Duodenal mucosa (tissue), 2 donors: ENCODE results near the gene NT5DC1.
A peak's percentile ranks its signal among the peaks of the same experiment; 100 is the strongest.
"Not testable (repeated sequence)": the region's sequence is repeated elsewhere in the genome, so short reads cannot be mapped to it uniquely, and the experiment has no call there.

ENCODE experiments used
- H3K27ac ChIP-seq: one replicate; pipeline ENCODE4 v1.7.0; 2013; ENCODE audit warnings: low read depth, low read length
- H3K27me3 ChIP-seq, 2 donors: one replicate each; pipeline ENCODE4 v1.7.0; 2013; ENCODE audit warnings: low read length in 2 of 2, control low read depth in 1 of 2; ENCODE audit not compliant: insufficient read depth in 2 of 2, control insufficient read depth in 1 of 2
- H3K36me3 ChIP-seq, 2 donors: one replicate each; pipeline ENCODE4 v1.7.0; 2013; ENCODE audit warnings: low read length in 2 of 2, control low read depth in 1 of 2; ENCODE audit not compliant: insufficient read depth in 2 of 2, control insufficient read depth in 1 of 2
- H3K4me1 ChIP-seq, 2 donors: one replicate each; pipeline ENCODE4 v1.7.0; 2013; ENCODE audit warnings: low read length in 2 of 2, control low read depth in 1 of 2; ENCODE audit not compliant: insufficient read depth in 2 of 2, control insufficient read depth in 1 of 2
- H3K4me3 ChIP-seq, 2 donors: one replicate each; pipeline ENCODE4 v1.7.0; 2013; ENCODE audit warnings: low read length in 2 of 2, low read depth in 1 of 2
- H3K9ac ChIP-seq, 2 donors: one replicate each; pipeline ENCODE4 v1.7.0; 2013; ENCODE audit warnings: low read length in 2 of 2, low read depth in 1 of 2
- H3K9me3 ChIP-seq, 2 donors: one replicate each; pipeline ENCODE4 v1.7.0; 2013; ENCODE audit warnings: low read length in 2 of 2, control low read depth in 1 of 2; ENCODE audit not compliant: control insufficient read depth in 1 of 2

NT5DC1 gene

GRCh38 chr6:116280933-116281316 is 180.3 kb downstream of the NT5DC1 start:
- Histone ChIP-seq H3K27ac (no peak overlapping the region), H3K27me3 (no peaks in the 10 kb centered on the region), H3K4me3 (peak overlapping the region; percentile 87 to 97), H3K4me1 (peaks cover 26 to 31% of the 10 kb centered on the region in 2 donors), H3K36me3 (peaks cover 5 to 7% of the 10 kb centered on the region in 2 donors), H3K9ac (peak overlapping the region in 1 of 2 donors; percentile 91), H3K9me3 (no peaks in the 10 kb centered on the region)

GRCh38 chr6:116282698-116283097 is 182.0 kb downstream of the NT5DC1 start:
- H3K9ac ChIP-seq = no peak overlapping the region
- peaks cover 16 to 18% of the 10 kb centered on the region in 2 donors for H3K4me1 ChIP-seq
- H3K36me3 ChIP-seq = peaks cover 5 to 7% of the 10 kb centered on the region in 2 donors
- H3K27ac ChIP-seq = no peak overlapping the region
- no peak overlapping the region for H3K4me3 ChIP-seq
- H3K9me3 ChIP-seq = no peaks in the 10 kb centered on the region
- H3K27me3 ChIP-seq = no peaks in the 10 kb centered on the region

DNA sequence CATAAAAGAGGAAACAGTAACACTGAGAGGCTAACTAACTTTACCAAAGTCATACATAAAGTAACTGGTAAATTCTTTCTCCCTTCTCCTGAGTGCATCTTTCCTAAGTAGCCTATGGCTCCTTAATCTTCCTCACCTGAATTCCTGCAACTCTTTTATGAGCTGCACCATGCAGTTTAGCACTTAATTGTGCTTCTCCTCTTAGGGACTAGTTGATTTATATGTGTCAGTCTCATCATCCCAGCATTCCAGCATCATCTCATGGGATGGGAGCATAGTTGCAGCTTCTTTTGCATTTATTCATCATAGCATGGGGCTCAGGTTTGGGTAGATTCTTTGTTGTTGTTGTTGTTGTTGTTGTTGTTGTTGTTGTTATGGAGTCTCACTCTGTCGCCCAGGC is 182.5 kb downstream of the NT5DC1 start:
- no peak overlapping the region for H3K9ac ChIP-seq
- H3K4me3 ChIP-seq = no peak overlapping the region
- peaks cover 11 to 13% of the 10 kb centered on the region in 2 donors for H3K4me1 ChIP-seq
- no peak overlapping the region for H3K27ac ChIP-seq
- H3K27me3 ChIP-seq = no peaks in the 10 kb centered on the region
- no peaks in the 10 kb centered on the region for H3K9me3 ChIP-seq
- H3K36me3 ChIP-seq = peaks cover 2 to 3% of the 10 kb centered on the region in 2 donors

DNA sequence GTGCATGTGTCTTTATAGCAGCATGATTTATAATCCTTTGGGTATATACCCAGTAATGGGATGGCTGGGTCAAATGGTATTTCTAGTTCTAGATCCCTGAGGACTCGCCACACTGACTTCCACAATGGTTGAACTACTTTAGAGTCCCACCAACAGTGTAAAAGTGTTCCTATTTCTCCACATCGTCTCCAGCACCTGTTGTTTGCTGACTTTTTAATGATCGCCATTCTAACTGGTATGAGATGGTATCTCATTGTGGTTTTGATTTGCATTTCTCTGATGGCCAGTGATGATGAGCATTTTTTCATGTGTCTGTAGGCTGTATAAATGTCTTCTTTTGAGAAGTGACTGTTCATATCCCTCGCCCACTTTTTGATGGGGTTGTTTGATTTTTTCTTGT is 184.3 kb downstream of the NT5DC1 start:
- not testable (repeated sequence) for H3K27ac ChIP-seq, H3K36me3 ChIP-seq, H3K4me3 ChIP-seq, H3K9me3 ChIP-seq, H3K9ac ChIP-seq, H3K4me1 ChIP-seq, H3K27me3 ChIP-seq

GRCh38 chr6:116286773-116287358 is 186.2 kb downstream of the NT5DC1 start:
- H3K9ac ChIP-seq = no peak overlapping the region
- H3K4me3 ChIP-seq = no peak overlapping the region
- no peaks in the 10 kb centered on the region for H3K36me3 ChIP-seq
- no peaks in the 10 kb centered on the region for H3K27me3 ChIP-seq
- no peaks in the 10 kb centered on the region for H3K4me1 ChIP-seq
- no peaks in the 10 kb centered on the region for H3K9me3 ChIP-seq
- H3K27ac ChIP-seq = no peak overlapping the region

- Histone ChIP-seq H3K27ac (no peak overlapping the region), H3K4me1 (no peaks in the 10 kb centered on the region), H3K27me3 (no peaks in the 10 kb centered on the region), H3K9me3 (no peaks in the 10 kb centered on the region), H3K36me3 (no peaks in the 10 kb centered on the region), H3K4me3 (no peak overlapping the region), H3K9ac (no peak overlapping the region)
These were observed 187.1 kb downstream of the NT5DC1 start for GRCh38 chr6:116287689-116288282.

DNA sequence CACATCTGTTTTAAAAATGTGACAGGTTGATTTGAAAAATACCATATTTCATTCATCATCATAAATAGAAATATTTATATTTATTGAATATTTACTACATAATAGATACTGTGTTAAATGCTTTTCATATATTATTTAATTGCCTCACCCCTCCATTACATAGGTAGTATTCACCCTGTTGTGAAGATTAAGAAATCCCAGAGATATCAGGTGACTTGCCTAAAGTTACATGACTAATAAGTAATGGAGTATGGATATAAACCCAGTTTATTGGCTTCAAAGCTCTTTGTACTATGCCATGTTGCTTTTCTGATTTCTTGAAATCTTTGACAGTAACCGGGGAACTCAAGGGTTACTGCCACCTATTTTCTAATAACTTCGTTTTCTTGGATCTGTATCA is 189.2 kb downstream of the NT5DC1 start:
- no peak overlapping the region for H3K4me3 ChIP-seq
- H3K36me3 ChIP-seq = no peaks in the 10 kb centered on the region
- H3K27ac ChIP-seq = no peak overlapping the region
- H3K9me3 ChIP-seq = no peaks in the 10 kb centered on the region
- no peaks in the 10 kb centered on the region for H3K27me3 ChIP-seq
- H3K4me1 ChIP-seq = no peaks in the 10 kb centered on the region
- no peak overlapping the region for H3K9ac ChIP-seq

GRCh38 chr6:116290799-116291198 is 190.1 kb downstream of the NT5DC1 start:
- Histone ChIP-seq H3K27me3 (no peaks in the 10 kb centered on the region), H3K4me3 (no peak overlapping the region), H3K36me3 (no peaks in the 10 kb centered on the region), H3K4me1 (no peaks in the 10 kb centered on the region), H3K27ac (no peak overlapping the region), H3K9ac (no peak overlapping the region), H3K9me3 (no peaks in the 10 kb centered on the region)

DNA sequence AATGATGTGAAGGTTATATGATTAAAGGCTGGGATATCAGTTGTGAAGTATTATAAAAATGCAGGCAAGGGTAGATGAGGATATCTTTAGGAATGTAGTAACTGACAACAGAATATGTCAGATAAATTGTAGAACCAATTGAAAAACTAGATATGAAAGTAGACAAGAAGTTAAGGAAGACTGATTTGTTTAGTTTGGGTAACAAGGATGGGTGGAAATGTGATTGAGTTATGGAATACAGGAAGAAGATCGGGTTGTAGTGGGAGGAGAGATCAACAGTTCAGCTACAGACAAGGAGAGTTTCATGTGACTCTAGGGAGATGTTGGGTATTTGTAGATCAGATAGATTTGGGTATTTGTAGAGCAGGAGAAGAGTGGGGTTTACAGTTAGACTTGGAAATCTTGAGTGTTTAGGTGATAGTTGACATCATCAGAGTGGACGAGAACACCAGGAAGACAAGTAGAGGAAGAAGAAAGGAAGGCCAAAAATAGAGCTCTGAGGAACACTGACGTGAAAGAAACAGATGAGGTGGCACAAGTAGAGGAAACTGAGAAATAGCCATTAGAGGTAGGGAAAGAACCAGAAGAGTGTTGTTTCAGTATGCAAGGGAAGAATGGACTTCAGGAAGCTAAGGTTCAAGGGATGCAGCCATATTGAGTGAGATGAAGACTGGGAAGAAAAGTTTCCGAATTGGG is 191.2 kb downstream of the NT5DC1 start:
- no peak overlapping the region for H3K9ac ChIP-seq
- no peak overlapping the region for H3K27ac ChIP-seq
- H3K36me3 ChIP-seq = no peaks in the 10 kb centered on the region
- H3K4me3 ChIP-seq = no peak overlapping the region
- no peaks in the 10 kb centered on the region for H3K27me3 ChIP-seq
- H3K9me3 ChIP-seq = no peaks in the 10 kb centered on the region
- H3K4me1 ChIP-seq = no peaks in the 10 kb centered on the region

DNA sequence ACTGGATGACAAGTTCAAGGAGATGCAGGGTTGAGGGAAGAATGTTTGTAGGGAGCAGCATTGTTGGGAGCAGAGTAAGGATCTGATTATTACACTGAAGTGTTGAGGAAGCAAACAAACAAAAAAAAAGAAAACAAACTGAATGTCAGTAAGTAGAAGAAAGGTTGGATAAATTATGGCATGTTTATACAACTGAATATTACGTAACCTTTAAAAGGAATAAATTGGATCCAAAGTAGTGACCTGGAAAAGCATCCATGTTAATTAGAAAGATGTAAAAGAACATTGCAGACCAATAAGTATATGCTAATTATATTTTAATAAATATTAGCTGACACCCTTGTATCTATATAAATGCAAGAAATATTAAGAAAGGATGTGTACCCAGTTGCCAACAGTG is 191.9 kb downstream of the NT5DC1 start:
- Histone ChIP-seq H3K9me3 (no peaks in the 10 kb centered on the region), H3K27me3 (no peaks in the 10 kb centered on the region), H3K27ac (no peak overlapping the region), H3K4me1 (no peaks in the 10 kb centered on the region), H3K36me3 (no peaks in the 10 kb centered on the region), H3K9ac (no peak overlapping the region), H3K4me3 (no peak overlapping the region)
